K562 (cell line): ENCODE results near the gene BMP8B. TPM values are rescaled to one million over a fixed set of nuclear protein-coding genes. Genes with fewer than 3 reads are reported as not detected.

ENCODE experiments used
- C11orf30 ChIP-seq: fragments of 450-650 bp; IDR thresholded peaks from 2 replicates; pipeline ENCODE4 v1.6.1; 2016; ENCODE audit warnings: low read depth, mild to moderate bottlenecking
- CBFA2T3 ChIP-seq: fragments of 450-650 bp; IDR thresholded peaks from 2 replicates; pipeline ENCODE4 v1.6.1; 2017
- E2F5 ChIP-seq: sonication (generic); formaldehyde crosslinking; IDR thresholded peaks from 2 replicates; pipeline ENCODE4 v1.8.0; 2022; ENCODE audit warnings: mild to moderate bottlenecking, missing genetic modification reagents
- FOSL1 ChIP-seq: fragments of 200-800 bp; sonication (Bioruptor generic); conservative IDR thresholded peaks from 2 replicates; pipeline ENCODE4 v1.6.1; 2016; ENCODE audit warnings: missing genetic modification characterization, missing compliant biosample characterization
- L3MBTL2 ChIP-seq: fragments of 450-650 bp; IDR thresholded peaks from 2 replicates; pipeline ENCODE4 v1.6.1; 2016; ENCODE audit warnings: mild to moderate bottlenecking, moderate library complexity
- NCOR1 ChIP-seq: fragments of 450-650 bp; IDR thresholded peaks from 2 replicates; pipeline ENCODE4 v1.6.1; 2016; ENCODE audit warnings: mild to moderate bottlenecking, moderate library complexity
- NRF1 ChIP-seq, 2 experiments: fragments of 450-650 bp; IDR thresholded peaks in 1 of 2; conservative IDR thresholded peaks in 1 of 2; 2 replicates each; pipeline ENCODE4 v1.6.1; 2014; ENCODE audit warnings: mild to moderate bottlenecking in 2 of 2
- PHB2 ChIP-seq: fragments of 450-650 bp; IDR thresholded peaks from 2 replicates; pipeline ENCODE4 v1.6.1; 2017; ENCODE audit warnings: low read depth
- PPARD ChIP-seq: fragments of 250-450 bp; sonication (Bioruptor Pico); IDR thresholded peaks from 2 replicates; pipeline ENCODE4 v1.8.0; 2022; ENCODE audit warnings: inconsistent platforms, mild to moderate bottlenecking, moderate library complexity
- PRMT5 ChIP-seq: sonication (generic); formaldehyde crosslinking; IDR thresholded peaks from 2 replicates; pipeline ENCODE4 v1.5.0; 2020; ENCODE audit warnings: missing genetic modification reagents
- RREB1 ChIP-seq: fragments of 250-450 bp; sonication (Bioruptor Pico); IDR thresholded peaks from 2 replicates; pipeline ENCODE4 v1.4.0; 2020
- SAFB ChIP-seq: fragments of 200-400 bp; formaldehyde crosslinking; IDR thresholded peaks from 2 replicates; pipeline ENCODE4 v1.6.1; 2017; ENCODE audit warnings: low read depth, low read length, borderline replicate concordance
- TAF15 ChIP-seq: fragments of 200-400 bp; formaldehyde crosslinking; IDR thresholded peaks from 2 replicates; pipeline ENCODE4 v1.6.1; 2017; ENCODE audit warnings: mild to moderate bottlenecking, low read depth, low read length, moderate library complexity
- TGIF2 ChIP-seq: sonication (generic); formaldehyde crosslinking; IDR thresholded peaks from 2 replicates; pipeline ENCODE4 v1.8.1; 2022; ENCODE audit warnings: mild to moderate bottlenecking, missing genetic modification reagents, moderate library complexity
- U2AF2 ChIP-seq: fragments of 200-400 bp; formaldehyde crosslinking; optimal IDR thresholded peaks from 2 replicates; pipeline ENCODE3; 2017; ENCODE audit warnings: low read depth, mild to moderate bottlenecking, low read length
- ZNF274 ChIP-seq: IDR thresholded peaks from 2 replicates; pipeline ENCODE4 v1.6.1; 2011; ENCODE audit warnings: low read depth, mild to moderate bottlenecking, low read length, moderate library complexity, borderline replicate concordance
- ZNF311 ChIP-seq: fragments of 250-450 bp; sonication (Bioruptor Pico); IDR thresholded peaks from 2 replicates; pipeline ENCODE4 v1.4.0; 2020; ENCODE audit warnings: mild to moderate bottlenecking, moderate library complexity
- ZNF445 ChIP-seq: fragments of 250-450 bp; sonication (Bioruptor Pico); IDR thresholded peaks from 2 replicates; pipeline ENCODE4 v1.4.0; 2020; ENCODE audit warnings: low read depth, mild to moderate bottlenecking, moderate library complexity
- ZNF740 ChIP-seq, 3 experiments: fragments of 200-800 bp in 1 of 3; sonication (Bioruptor generic) in 1 of 3; sonication (generic) in 1 of 3; formaldehyde crosslinking in 1 of 3; IDR thresholded peaks; 2 replicates each; pipeline versions ENCODE4 v1.6.1 to v1.8.0; 2016 to 2022; ENCODE audit warnings: mild to moderate bottlenecking in 2 of 3, missing compliant biosample characterization in 2 of 3, missing genetic modification characterization in 2 of 3, missing genetic modification reagents in 1 of 3
- ZNF77 ChIP-seq: fragments of 250-450 bp; sonication (Bioruptor Pico); IDR thresholded peaks from 2 replicates; pipeline ENCODE4 v1.5.0; 2020
- polyA plus RNA-seq, 8 experiments: library from polyadenylated mRNA; depleted of rRNA in 4 of 8; stranded (reverse) in 5 of 8; unstranded in 3 of 8; fragments of >200 nt; fragmentation: Nextera tagmentation in 2 of 8; fragmentation: Illumina TruSeq in 1 of 8; extraction: Ambion mirVana in 2 of 8; extraction: Trizol in 1 of 8; gene quantifications; 2 replicates each; pipeline versions ENCODE4 v1.2.1 to v1.2.3, GENCODE V29; 2011 to 2014; ENCODE audit warnings: inconsistent platforms in 1 of 8, missing spikeins in 1 of 8
- total RNA-seq, 7 experiments: library from RNA; depleted of rRNA in 6 of 7; stranded (reverse); fragments of >200 nt in 6 of 7; fragmentation: Illumina TruSeq in 2 of 7; extraction: Trizol in 2 of 7; gene quantifications; 2 replicates each; pipeline versions ENCODE4 v1.2.1 to v1.2.3, GENCODE V29; 2011 to 2021; ENCODE audit warnings: low replicate concordance in 1 of 7

Gene BMP8B
- total and polyA plus RNA-seq, 9 of the 15 experiments (the other 6 are each of a cell fraction or from before 2014, with no cell fraction given), result 0.03 to 0.33 (median 0.14) TPM

- TF ChIP-seq PPARD (no peak), ZNF274 (no peak), ZNF77 (CRISPR knock-in tag) (no peak), FOSL1 (tag) (no peak), PHB2 (no peak), E2F5 (CRISPR knock-in tag) (0 out of 2 replicates have a peak, but pooled peaks have one; percentile 38), L3MBTL2 (peak; percentile 94), C11orf30 (no peak), PRMT5 (CRISPR knock-in tag) (no peak), TGIF2 (no peak), U2AF2 (no peak), NRF1 (conservative IDR thresholded peaks at IDR 0.05 in 1 of 2, IDR thresholded peaks at IDR 0.05 in 1 of 2) (peak in 1 of 2 experiments; percentile 24; a peak in 2 of 4 replicates), NCOR1 (no peak), ZNF311 (CRISPR knock-in tag) (no peak), RREB1 (CRISPR knock-in tag) (0 out of 2 replicates have a peak, but pooled peaks have one; percentile 21), TAF15 (no peak), ZNF445 (no peak), CBFA2T3 (no peak), SAFB (no peak), ZNF740 (CRISPR knock-in tag; IDR thresholded peaks at IDR 0.05) (peak; percentile 38; the same call in 1 of the 2 replicates), ZNF740 (tag; IDR thresholded peaks at IDR 0.05) (no peak)
Measured at GRCh38 chr1:39788758-39789570, at the start of gene BMP8B (continued).
